Astrocyte (in vitro differentiated cells and primary cell): ENCODE results near the gene UBE2S. TPM values are rescaled to one million over a fixed set of nuclear protein-coding genes. Genes with fewer than 3 reads are reported as not detected.

Experiments
- DNase-seq: peaks from one replicate; pipeline ENCODE4 v3.0.0-alpha.2; 2010; ENCODE audit warnings: low read depth
- FAIRE-seq: peaks from 2 replicates; lab custom pipeline; 2011; peaks lifted over from hg19 to GRCh38; lab: Jason Lieb, UNC
- H2AFZ ChIP-seq: 2 replicates; pipeline ENCODE4 v1.6.0; 2012; ENCODE audit warnings: low read depth, low read length, inconsistent platforms
- H3K27ac ChIP-seq: 2 replicates; pipeline ENCODE4 v1.5.1; 2011; ENCODE audit warnings: low read depth, low read length, inconsistent platforms
- H3K27me3 ChIP-seq: 2 replicates; pipeline ENCODE4 v1.6.0; 2011; ENCODE audit warnings: low read length, inconsistent platforms; ENCODE audit not compliant: insufficient read depth
- H3K36me3 ChIP-seq: 2 replicates; pipeline ENCODE4 v1.5.1; 2011; ENCODE audit warnings: low read length, inconsistent platforms; ENCODE audit not compliant: insufficient read depth
- H3K4me1 ChIP-seq: 2 replicates; pipeline ENCODE4 v1.5.1; 2011; ENCODE audit warnings: low read length, inconsistent platforms; ENCODE audit not compliant: insufficient read depth
- H3K4me2 ChIP-seq: 2 replicates; pipeline ENCODE4 v1.6.0; 2012; ENCODE audit warnings: low read length, inconsistent platforms
- H3K4me3 ChIP-seq: 2 replicates; pipeline ENCODE4 v1.5.1; 2011; ENCODE audit warnings: low read depth, mild to moderate bottlenecking, low read length, inconsistent platforms; ENCODE audit not compliant: insufficient read depth
- H3K79me2 ChIP-seq: 2 replicates; pipeline ENCODE4 v1.6.0; 2012; ENCODE audit warnings: mild to moderate bottlenecking, low read length, inconsistent platforms; ENCODE audit not compliant: insufficient read depth
- H3K9ac ChIP-seq: 2 replicates; pipeline ENCODE4 v1.6.0; 2012; ENCODE audit warnings: mild to moderate bottlenecking, low read length, inconsistent platforms
- H3K9me3 ChIP-seq: 2 replicates; pipeline ENCODE4 v1.5.1; 2012; ENCODE audit warnings: low read depth, mild to moderate bottlenecking, low read length, inconsistent platforms; ENCODE audit not compliant: insufficient read depth
- H4K20me1 ChIP-seq: 2 replicates; pipeline ENCODE4 v1.6.0; 2012; ENCODE audit warnings: low read length, inconsistent platforms; ENCODE audit not compliant: insufficient read depth
- H3K27ac Mint-ChIP-seq: one replicate; pipeline ENCODE4 v1.8.0; 2021; ENCODE audit warnings: mild to moderate bottlenecking, mixed read lengths; ENCODE audit not compliant: unreplicated experiment
- H3K27me3 Mint-ChIP-seq: one replicate; pipeline ENCODE4 v1.8.0; 2021; ENCODE audit warnings: low read depth, mixed read lengths; ENCODE audit not compliant: unreplicated experiment
- H3K36me3 Mint-ChIP-seq: one replicate; pipeline ENCODE4 v1.8.0; 2021; ENCODE audit warnings: low read depth, mixed read lengths; ENCODE audit not compliant: unreplicated experiment
- H3K4me1 Mint-ChIP-seq: one replicate; pipeline ENCODE4 v1.8.0; 2021; ENCODE audit warnings: low read depth, mixed read lengths; ENCODE audit not compliant: unreplicated experiment
- H3K4me3 Mint-ChIP-seq: one replicate; pipeline ENCODE4 v1.8.0; 2021; ENCODE audit warnings: mild to moderate bottlenecking, moderate library complexity, mixed read lengths; ENCODE audit not compliant: unreplicated experiment
- H3K9me3 Mint-ChIP-seq: one replicate; pipeline ENCODE4 v1.8.0; 2021; ENCODE audit warnings: mild to moderate bottlenecking, mixed read lengths; ENCODE audit not compliant: unreplicated experiment
- EZH2 ChIP-seq: IDR thresholded peaks from 2 replicates; pipeline ENCODE4 v1.6.1; 2012; ENCODE audit warnings: mild to moderate bottlenecking, low read length, inconsistent platforms; ENCODE audit not compliant: insufficient read depth
- total RNA-seq: library from RNA; stranded (reverse); gene quantifications from 2 replicates; pipeline ENCODE4 v1.2.1, GENCODE V29; 2021
- TF ChIP-seq, protein P1 (sequence below): IDR thresholded peaks from 2 replicates; pipeline ENCODE4 v1.5.1; 2011; ENCODE audit warnings: low read depth, mild to moderate bottlenecking, inconsistent platforms, low read length, moderate library complexity; ENCODE audit not compliant: insufficient read depth

UBE2S gene
- total RNA-seq, 1 donor from 2014 or later, result 116 TPM

DNA sequence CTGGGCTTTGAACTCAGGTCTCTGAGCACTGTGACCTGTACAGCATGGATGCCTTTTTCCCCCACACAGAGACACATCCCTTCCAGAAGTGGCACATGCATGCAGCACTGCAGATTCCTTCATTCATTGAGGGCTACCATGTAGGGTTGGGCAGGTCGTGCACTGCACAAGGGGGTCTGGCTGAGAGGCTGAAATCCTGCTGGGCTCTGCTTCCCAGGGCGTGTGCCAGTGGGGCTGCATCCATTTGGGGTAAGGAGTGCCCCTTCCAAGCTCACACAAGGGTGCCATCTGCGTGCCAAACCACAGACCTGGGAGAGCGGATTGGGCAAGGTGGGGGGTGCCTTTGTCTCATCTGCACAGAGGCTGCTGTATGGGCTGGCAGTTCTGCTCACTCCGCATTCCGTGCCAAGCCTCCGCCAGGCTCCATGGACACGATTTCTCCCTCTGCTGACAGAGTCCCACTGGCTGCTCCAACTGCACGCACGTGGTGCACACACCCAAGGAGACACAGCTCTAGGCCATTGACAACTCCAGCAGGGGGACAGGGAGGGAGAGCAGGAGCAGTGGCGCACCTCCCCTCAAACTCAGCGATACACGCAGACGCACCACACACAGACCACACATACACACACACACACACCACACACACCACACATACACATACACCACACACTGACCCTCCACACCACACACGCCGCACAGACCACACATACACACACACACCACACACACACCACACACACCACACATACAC, 40.0 kb upstream of the UBE2S start:
- H3K27ac ChIP-seq, result no peak overlapping the region
- no peak for TF ChIP-seq EZH2
- TF ChIP-seq, protein P1, sequence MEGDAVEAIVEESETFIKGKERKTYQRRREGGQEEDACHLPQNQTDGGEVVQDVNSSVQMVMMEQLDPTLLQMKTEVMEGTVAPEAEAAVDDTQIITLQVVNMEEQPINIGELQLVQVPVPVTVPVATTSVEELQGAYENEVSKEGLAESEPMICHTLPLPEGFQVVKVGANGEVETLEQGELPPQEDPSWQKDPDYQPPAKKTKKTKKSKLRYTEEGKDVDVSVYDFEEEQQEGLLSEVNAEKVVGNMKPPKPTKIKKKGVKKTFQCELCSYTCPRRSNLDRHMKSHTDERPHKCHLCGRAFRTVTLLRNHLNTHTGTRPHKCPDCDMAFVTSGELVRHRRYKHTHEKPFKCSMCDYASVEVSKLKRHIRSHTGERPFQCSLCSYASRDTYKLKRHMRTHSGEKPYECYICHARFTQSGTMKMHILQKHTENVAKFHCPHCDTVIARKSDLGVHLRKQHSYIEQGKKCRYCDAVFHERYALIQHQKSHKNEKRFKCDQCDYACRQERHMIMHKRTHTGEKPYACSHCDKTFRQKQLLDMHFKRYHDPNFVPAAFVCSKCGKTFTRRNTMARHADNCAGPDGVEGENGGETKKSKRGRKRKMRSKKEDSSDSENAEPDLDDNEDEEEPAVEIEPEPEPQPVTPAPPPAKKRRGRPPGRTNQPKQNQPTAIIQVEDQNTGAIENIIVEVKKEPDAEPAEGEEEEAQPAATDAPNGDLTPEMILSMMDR, result no peak
- H3K27me3 ChIP-seq, result peaks cover 44% of the 10 kb centered on the region
- no peaks in the 10 kb centered on the region for H3K9me3 Mint-ChIP-seq
- H3K4me3 Mint-ChIP-seq, result no peak overlapping the region
- H3K4me3 ChIP-seq, result no peak overlapping the region
- H3K9ac ChIP-seq, result no peak overlapping the region
- DNase-seq (no peak), FAIRE-seq (no peak)
- H3K4me1 ChIP-seq, result no peaks in the 10 kb centered on the region
- no peaks in the 10 kb centered on the region for H3K4me1 Mint-ChIP-seq
- no peaks in the 10 kb centered on the region for H3K9me3 ChIP-seq
- H3K27ac Mint-ChIP-seq, result no peak overlapping the region
- no peaks in the 10 kb centered on the region for H3K36me3 ChIP-seq
- H3K4me2 ChIP-seq, result no peak overlapping the region
- no peaks in the 10 kb centered on the region for H4K20me1 ChIP-seq
- H2AFZ ChIP-seq, result no peak overlapping the region
- H3K36me3 Mint-ChIP-seq, result no peaks in the 10 kb centered on the region
- no peaks in the 10 kb centered on the region for H3K79me2 ChIP-seq
- H3K27me3 Mint-ChIP-seq, result peaks cover 48% of the 10 kb centered on the region

DNA sequence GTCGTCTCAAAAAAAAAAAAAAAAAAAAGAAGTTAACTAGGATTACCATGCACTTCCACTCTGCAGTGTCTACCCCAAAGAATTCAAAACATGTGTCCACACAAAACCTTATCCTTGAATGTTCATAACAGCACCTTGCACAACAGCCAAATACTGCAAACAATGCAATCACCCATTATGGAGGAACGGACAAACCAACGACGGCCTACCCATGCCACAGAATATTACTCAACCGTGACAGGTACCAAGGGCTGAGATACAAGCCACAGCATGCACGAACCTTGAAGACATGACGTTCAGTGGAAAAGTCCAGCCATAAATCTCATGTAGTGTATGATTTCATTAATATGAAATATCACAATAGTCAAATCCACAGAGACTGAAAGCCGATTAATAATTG, 38.5 kb upstream of the UBE2S start:
- TF ChIP-seq EZH2, result no peak
- TF ChIP-seq, protein P1, result no peak
- Histone ChIP-seq H3K4me1 (no peaks in the 10 kb centered on the region), H3K4me2 (no peak overlapping the region), H4K20me1 (no peaks in the 10 kb centered on the region), H3K27ac (no peak overlapping the region), H3K36me3 (no peaks in the 10 kb centered on the region), H3K4me3 (no peak overlapping the region), H3K79me2 (no peaks in the 10 kb centered on the region), H3K9me3 (no peaks in the 10 kb centered on the region), H2AFZ (no peak overlapping the region), H3K27me3 (peaks cover 42% of the 10 kb centered on the region), H3K9ac (no peak overlapping the region)
- no peak for FAIRE-seq
- Mint-ChIP-seq H3K27ac (no peak overlapping the region), H3K27me3 (peaks cover 53% of the 10 kb centered on the region), H3K4me1 (no peaks in the 10 kb centered on the region), H3K4me3 (no peak overlapping the region), H3K9me3 (peaks cover under 1% of the 10 kb centered on the region), H3K36me3 (no peaks in the 10 kb centered on the region)
- no peak for DNase-seq

DNA sequence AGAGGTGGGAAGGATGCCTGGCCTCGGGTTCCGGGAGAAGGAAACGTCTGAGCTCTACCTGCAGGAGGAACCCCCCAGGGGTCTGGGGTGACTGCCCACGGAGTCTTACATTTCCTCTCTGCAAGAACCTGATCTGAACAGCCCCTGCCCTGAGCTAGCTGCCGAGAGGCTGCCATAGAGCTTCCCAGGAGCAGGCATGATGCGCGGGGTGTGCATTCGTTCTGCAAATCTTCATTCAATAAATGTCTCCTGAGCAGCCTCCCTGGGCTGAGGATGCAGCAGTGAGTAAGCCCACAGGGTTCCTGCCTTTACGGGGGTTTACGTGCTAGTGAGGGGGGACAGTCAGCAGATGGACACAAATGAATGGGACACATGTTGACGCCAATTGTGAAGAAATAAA, 37.1 kb upstream of the UBE2S start:
- H3K4me3 ChIP-seq, result no peak overlapping the region
- no peaks in the 10 kb centered on the region for H3K79me2 ChIP-seq
- no peaks in the 10 kb centered on the region for H3K36me3 ChIP-seq
- peaks cover 4% of the 10 kb centered on the region for H3K9me3 ChIP-seq
- H3K9ac ChIP-seq, result no peak overlapping the region
- H3K4me1 ChIP-seq, result no peaks in the 10 kb centered on the region
- Mint-ChIP-seq H3K36me3 (no peaks in the 10 kb centered on the region), H3K4me3 (no peak overlapping the region), H3K9me3 (peaks cover 3% of the 10 kb centered on the region), H3K27me3 (peaks cover 55% of the 10 kb centered on the region), H3K27ac (no peak overlapping the region), H3K4me1 (no peaks in the 10 kb centered on the region)
- peaks cover 45% of the 10 kb centered on the region for H3K27me3 ChIP-seq
- FAIRE-seq, result no peak
- TF ChIP-seq, protein P1, result no peak
- TF ChIP-seq EZH2, result peak; percentile 4
- H3K27ac ChIP-seq, result no peak overlapping the region
- no peak overlapping the region for H2AFZ ChIP-seq
- no peak for DNase-seq
- H3K4me2 ChIP-seq, result no peak overlapping the region
- no peaks in the 10 kb centered on the region for H4K20me1 ChIP-seq
